HepG2 (cell line): ENCODE data around the gene PIEZO1. TPM values are rescaled to one million over a fixed set of nuclear protein-coding genes. Genes with fewer than 3 reads are reported as not detected.

Experiments
- ATAC-seq: fragments of 200-7000 bp; cut with Tn5 transposase; 3 replicates; pipeline ENCODE4 v1.9.1; 2020; ENCODE audit warnings: mild to moderate bottlenecking, moderate library complexity
- BruUV-seq: library from RNA; stranded (reverse); fragments of 400-500 nt; replicated peaks from 2 replicates; lab custom pipeline; 2021; lab: Mats Ljungman, UMichigan
- CTCF ChIA-PET: fragments of 300-600 bp; formaldehyde crosslinking; extraction: SDS; loops from one replicate; lab custom pipeline; 2021; ENCODE audit warnings: low total read pairs, inconsistent platforms, low intra/inter-chr PET ratio; lab: Yijun Ruan, JAX
- POLR2A ChIA-PET: fragments of 350-600 bp; sonication (Branson Sonifier 250); formaldehyde crosslinking; loops from one replicate; lab custom pipeline; 2020; ENCODE audit warnings: antibody characterized with exemption, inconsistent platforms; lab: Yijun Ruan, JAX
- DNase-seq: peaks from one replicate; pipeline ENCODE4 v3.0.0-alpha.2; 2015; ENCODE audit warnings: low spot score
- FAIRE-seq: peaks from 3 replicates; lab custom pipeline; 2011; peaks lifted over from hg19 to GRCh38; lab: Jason Lieb, UNC
- H2AFZ ChIP-seq: one replicate; pipeline ENCODE4 v1.6.1; 2011; ENCODE audit warnings: low read length, inconsistent platforms
- H3K27ac ChIP-seq: fragments of 300-600 bp; 3 replicates; pipeline ENCODE4 v1.8.0; 2011; ENCODE audit warnings: mixed run types, mild to moderate bottlenecking, mixed read lengths, low read length, inconsistent platforms; ENCODE audit not compliant: insufficient read depth; ENCODE audit errors: extremely low read length
- H3K27me3 ChIP-seq, 2 experiments: fragments of 200-600 bp in 1 of 2; 2 replicates in 1 of 2; 3 replicates in 1 of 2; pipeline versions ENCODE4 v1.6.0 to v1.8.0; 2011; ENCODE audit warnings: low read length in 2 of 2, mild to moderate bottlenecking in 2 of 2, moderate library complexity in 2 of 2, inconsistent platforms in 1 of 2; ENCODE audit not compliant: insufficient read depth in 2 of 2, control insufficient read depth in 1 of 2
- H3K36me3 ChIP-seq, 2 experiments: fragments of 200-600 bp in 1 of 2; replicated peaks in 1 of 2; 2 replicates in 1 of 2; 3 replicates in 1 of 2; pipeline versions ENCODE4 v1.5.1 to v1.8.0; 2011; ENCODE audit warnings: low read length in 2 of 2, inconsistent platforms in 1 of 2; ENCODE audit not compliant: insufficient read depth in 2 of 2, control insufficient read depth in 1 of 2
- H3K4me1 ChIP-seq: 2 replicates; pipeline ENCODE4 v1.5.1; 2012; ENCODE audit warnings: low read length, inconsistent platforms; ENCODE audit not compliant: insufficient read depth
- H3K4me2 ChIP-seq: 2 replicates; pipeline ENCODE4 v1.6.0; 2011; ENCODE audit warnings: low read depth, low read length, inconsistent platforms
- H3K4me3 ChIP-seq, 3 experiments: fragments of 200-600 bp in 1 of 3; sonication (generic), shearing (Covaris generic) in 1 of 3; replicated peaks in 1 of 3; 2 replicates each; pipeline ENCODE4 v1.5.1; 2011 to 2016; ENCODE audit warnings: low read length in 3 of 3, inconsistent platforms in 2 of 3, low read depth in 2 of 3, mild to moderate bottlenecking in 2 of 3, control low read depth in 1 of 3, mixed read lengths in 1 of 3; ENCODE audit not compliant: insufficient read depth in 1 of 3
- H3K79me2 ChIP-seq: one replicate; pipeline ENCODE4 v1.6.1; 2011; ENCODE audit warnings: low read length, inconsistent platforms; ENCODE audit not compliant: insufficient read depth
- H3K9ac ChIP-seq: 2 replicates; pipeline ENCODE4 v1.6.0; 2011; ENCODE audit warnings: mild to moderate bottlenecking, low read depth, low read length, inconsistent platforms; ENCODE audit not compliant: insufficient read depth
- H3K9me3 ChIP-seq: 2 replicates; pipeline ENCODE4 v1.5.1; 2012; ENCODE audit warnings: mild to moderate bottlenecking, low read length
- H4K20me1 ChIP-seq: 2 replicates; pipeline ENCODE4 v1.6.0; 2011; ENCODE audit warnings: inconsistent platforms, mild to moderate bottlenecking, low read length, moderate library complexity; ENCODE audit not compliant: insufficient read depth
- ARID4A ChIP-seq: sonication (generic); formaldehyde crosslinking; IDR thresholded peaks from 2 replicates; pipeline ENCODE4 v1.5.0; 2020; ENCODE audit warnings: mild to moderate bottlenecking, missing genetic modification reagents, borderline replicate concordance
- BATF2 ChIP-seq: sonication (generic); formaldehyde crosslinking; IDR thresholded peaks from 2 replicates; pipeline ENCODE4 v1.8.0; 2022; ENCODE audit warnings: mild to moderate bottlenecking, missing genetic modification reagents, moderate library complexity
- FOSL2 ChIP-seq: sonication (generic); formaldehyde crosslinking; IDR thresholded peaks from 2 replicates; pipeline ENCODE4 v1.4.0; 2020; ENCODE audit warnings: missing genetic modification reagents
- FOXA3 ChIP-seq: IDR thresholded peaks from 2 replicates; pipeline ENCODE4 v1.6.1; 2016; ENCODE audit warnings: missing genetic modification reagents, missing compliant biosample characterization
- FOXJ3 ChIP-seq: sonication (generic); formaldehyde crosslinking; IDR thresholded peaks from 2 replicates; pipeline ENCODE4 v1.4.0; 2020; ENCODE audit warnings: missing genetic modification reagents, mild to moderate bottlenecking, borderline replicate concordance
- IRF2 ChIP-seq: IDR thresholded peaks from 2 replicates; pipeline ENCODE4 v1.6.1; 2018; ENCODE audit warnings: missing genetic modification reagents, missing compliant biosample characterization
- MAZ ChIP-seq, 2 experiments: sonication (generic) in 1 of 2; formaldehyde crosslinking in 1 of 2; IDR thresholded peaks; 2 replicates each; pipeline versions ENCODE4 v1.5.0 to v1.6.1; 2012 to 2020; ENCODE audit warnings: low read depth in 2 of 2, mild to moderate bottlenecking in 2 of 2, borderline replicate concordance in 1 of 2, improper control_type of control experiment in 1 of 2, low read length in 1 of 2, missing genetic modification reagents in 1 of 2, moderate library complexity in 1 of 2
- PAX8 ChIP-seq: sonication (generic); formaldehyde crosslinking; IDR thresholded peaks from 2 replicates; pipeline ENCODE4 v1.8.0; 2022; ENCODE audit warnings: mild to moderate bottlenecking, missing genetic modification reagents, borderline replicate concordance
- PAXIP1 ChIP-seq: sonication (generic); formaldehyde crosslinking; conservative IDR thresholded peaks from 2 replicates; pipeline ENCODE4 v1.4.0; 2020; ENCODE audit warnings: mild to moderate bottlenecking, missing genetic modification reagents, moderate library complexity
- SALL1 ChIP-seq: sonication (generic); formaldehyde crosslinking; IDR thresholded peaks from 2 replicates; pipeline ENCODE4 v1.8.0; 2022; ENCODE audit warnings: mild to moderate bottlenecking, missing genetic modification reagents
- ZNF205 ChIP-seq: IDR thresholded peaks from 2 replicates; pipeline ENCODE4 v1.6.1; 2018; ENCODE audit warnings: missing biosample characterization, missing genetic modification reagents
- ZNF362 ChIP-seq: sonication (generic); formaldehyde crosslinking; IDR thresholded peaks from 2 replicates; pipeline ENCODE4 v1.4.0; 2020; ENCODE audit warnings: missing genetic modification reagents, mild to moderate bottlenecking, borderline replicate concordance
- ZNF740 ChIP-seq: sonication (generic); formaldehyde crosslinking; IDR thresholded peaks from 2 replicates; pipeline ENCODE4 v1.4.0; 2020; ENCODE audit warnings: missing genetic modification reagents
- WGBS: methylation state at CpG from one replicate; pipeline ENCODE4 v1.1.6; 2017; ENCODE audit warnings: low lambda C conversion rate; 5-methylcytosine and 5-hydroxymethylcytosine counted together
- in situ Hi-C: cut with HindIII; loops from 2 replicates; pipeline ENCODE4 v1.10.0; 2017; ENCODE audit warnings: low pct_unique_long_range_greater_than_20kb; ENCODE audit not compliant: extremely low pct_ligation_motif_present
- intact Hi-C: fragments of 100-400 bp; cut with micrococcal nuclease; formaldehyde crosslinking; loops from one replicate; pipeline ENCODE4 v1.10.0; 2022; ENCODE audit not compliant: unreplicated experiment
- polyA plus RNA-seq, 8 experiments: library from polyadenylated mRNA; depleted of rRNA in 3 of 8; stranded (reverse) in 7 of 8; unstranded in 1 of 8; fragments of >200 nt; fragmentation: Illumina TruSeq in 4 of 8; extraction: Trizol in 4 of 8; gene quantifications; 2 replicates each; pipeline versions ENCODE4 v1.2.1 to v1.2.3, GENCODE V29; 2011 to 2016; ENCODE audit warnings: low read depth in 4 of 8, missing spikeins in 1 of 8, mixed read lengths in 1 of 8; ENCODE audit not compliant: insufficient read depth in 1 of 8
- total RNA-seq, 5 experiments: library from RNA; depleted of rRNA; stranded (reverse); fragments of >200 nt; fragmentation: Illumina TruSeq; extraction: Trizol; gene quantifications; 2 replicates each; pipeline ENCODE4 v1.2.3, GENCODE V29; 2016; ENCODE audit warnings: low read depth in 1 of 5

Gene PIEZO1
- total and polyA plus RNA-seq, 2 of the 13 experiments (the other 11 are each of a cell fraction or from before 2014, with no cell fraction given): 67.9 to 85.0 TPM

GRCh38 chr16:88710556-88710955 is 74.5 kb downstream of the PIEZO1 start:
- ChIA-PET CTCF (no interaction called here), POLR2A (no interaction called here)
- no peak for DNase-seq
- peak overlapping the region; percentile 38 for H3K4me2 ChIP-seq
- H4K20me1 ChIP-seq: no peaks in the 10 kb centered on the region
- no TSS peak for BruUV-seq
- in situ Hi-C loops: no loop called here
- peaks cover 23% of the 10 kb centered on the region for H3K79me2 ChIP-seq
- H3K9ac ChIP-seq: no peak overlapping the region
- H3K36me3 ChIP-seq: peaks cover 17% of the 10 kb centered on the region in 2 experiments; a peak in 3 of 5 replicates
- ATAC-seq: no peak
- H3K27me3 ChIP-seq: peaks cover 0 to 3% of the 10 kb centered on the region in 2 experiments; a peak in 1 of 5 replicates
- H3K9me3 ChIP-seq: no peaks in the 10 kb centered on the region
- intact Hi-C loops: no loop called here
- peak overlapping the region in 1 of 3 experiments; percentile 17; a peak in 1 of 6 replicates for H3K4me3 ChIP-seq
- 44% methylated on average over 15 of the region's 16 CpGs for WGBS
- H3K27ac ChIP-seq: peak overlapping the region; percentile 41
- no peak overlapping the region for H2AFZ ChIP-seq
- peak; percentile 21 for FAIRE-seq
- peaks cover 42% of the 10 kb centered on the region for H3K4me1 ChIP-seq
- no peak for TF ChIP-seq ZNF205 (CRISPR knock-in tag)
- no peak for TF ChIP-seq BATF2
- no peak for TF ChIP-seq FOXA3 (CRISPR knock-in tag)
- TF ChIP-seq ZNF740: no peak
- TF ChIP-seq FOXJ3 (CRISPR knock-in tag): no peak
- no peak for TF ChIP-seq FOSL2
- TF ChIP-seq ARID4A (CRISPR knock-in tag): peak; percentile 48; the same call in 1 of the 2 replicates
- TF ChIP-seq SALL1: peak; percentile 29; the same call in 1 of the 2 replicates
- TF ChIP-seq MAZ (IDR thresholded peaks at IDR 0.05; ENCODE audit: borderline replicate concordance, low read depth, low read length): no peak
- TF ChIP-seq MAZ (CRISPR knock-in tag; IDR thresholded peaks at IDR 0.05; ENCODE audit: low read depth): no peak
- TF ChIP-seq IRF2 (CRISPR knock-in tag): no peak
- no peak for TF ChIP-seq PAX8
- peak; percentile 77 for TF ChIP-seq PAXIP1 (CRISPR knock-in tag)
- no peak for TF ChIP-seq ZNF362 (CRISPR knock-in tag)
